H9 (cell line): ENCODE measurements around the gene PTTG2. TPM values are rescaled to one million over a fixed set of nuclear protein-coding genes. Genes with fewer than 3 reads are reported as not detected.

Experiments
- DNase-seq: peaks from one replicate; pipeline ENCODE4 v3.0.0-alpha.2; 2017
- H2AFZ ChIP-seq: one replicate; pipeline ENCODE4 v1.6.1; 2013; ENCODE audit warnings: mild to moderate bottlenecking, low read length, control low read depth, moderate library complexity
- H2AK5ac ChIP-seq: 2 replicates; pipeline ENCODE4 v1.6.1; 2013; ENCODE audit warnings: low read length, control low read depth, mixed read lengths; ENCODE audit not compliant: insufficient read length
- H2BK120ac ChIP-seq: one replicate; pipeline ENCODE4 v1.6.1; 2013; ENCODE audit warnings: low read depth, mild to moderate bottlenecking, low read length, control low read depth, inconsistent platforms; ENCODE audit not compliant: poor library complexity, severe bottlenecking
- H2BK12ac ChIP-seq: 2 replicates; pipeline ENCODE4 v1.6.1; 2013; ENCODE audit warnings: low read length, control low read depth, mixed read lengths, low read depth; ENCODE audit not compliant: insufficient read length
- H2BK15ac ChIP-seq: 2 replicates; pipeline ENCODE4 v1.6.1; 2013; ENCODE audit warnings: low read depth, low read length, control low read depth
- H2BK20ac ChIP-seq: one replicate; pipeline ENCODE4 v1.6.1; 2013; ENCODE audit warnings: low read depth, mild to moderate bottlenecking, low read length, control low read depth, inconsistent platforms; ENCODE audit not compliant: poor library complexity, severe bottlenecking
- H2BK5ac ChIP-seq: 2 replicates; pipeline ENCODE4 v1.6.1; 2013; ENCODE audit warnings: low read length, control low read depth, mixed read lengths; ENCODE audit not compliant: insufficient read length
- H3K14ac ChIP-seq: 2 replicates; pipeline ENCODE4 v1.6.1; 2013; ENCODE audit warnings: low read length, control low read depth; ENCODE audit not compliant: insufficient read depth
- H3K18ac ChIP-seq: 2 replicates; pipeline ENCODE4 v1.6.1; 2013; ENCODE audit warnings: low read depth, mild to moderate bottlenecking, mixed read lengths, low read length, control low read depth; ENCODE audit not compliant: insufficient read length
- H3K23ac ChIP-seq: 2 replicates; pipeline ENCODE4 v1.6.1; 2013; ENCODE audit warnings: low read length, control low read depth, mixed read lengths, low read depth; ENCODE audit not compliant: insufficient read length
- H3K23me2 ChIP-seq: 2 replicates; pipeline ENCODE4 v1.6.1; 2013; ENCODE audit warnings: low read depth, mild to moderate bottlenecking, mixed read lengths, low read length, control low read depth; ENCODE audit not compliant: insufficient read length, poor library complexity, severe bottlenecking
- H3K27ac ChIP-seq: 2 replicates; pipeline ENCODE4 v1.5.1; 2013; ENCODE audit warnings: low read length, control low read depth, mixed read lengths, low read depth; ENCODE audit not compliant: insufficient read length
- H3K27me3 ChIP-seq: 2 replicates; pipeline ENCODE4 v1.6.1; 2013; ENCODE audit warnings: low read length, control low read depth, inconsistent platforms; ENCODE audit not compliant: insufficient read depth
- H3K4ac ChIP-seq: 2 replicates; pipeline ENCODE4 v1.6.1; 2013; ENCODE audit warnings: low read depth, mild to moderate bottlenecking, control low read depth, inconsistent platforms, low read length, moderate library complexity
- H3K4me1 ChIP-seq: 2 replicates; pipeline ENCODE4 v1.6.1; 2013; ENCODE audit warnings: low read length, control low read depth, inconsistent platforms; ENCODE audit not compliant: insufficient read depth
- H3K4me2 ChIP-seq: 2 replicates; pipeline ENCODE4 v1.6.1; 2013; ENCODE audit warnings: low read length, control low read depth, mixed read lengths; ENCODE audit not compliant: insufficient read length, insufficient read depth
- H3K56ac ChIP-seq: 2 replicates; pipeline ENCODE4 v1.6.1; 2013; ENCODE audit warnings: low read depth, mild to moderate bottlenecking, mixed read lengths, low read length, control low read depth; ENCODE audit not compliant: insufficient read length
- H3K79me1 ChIP-seq: 2 replicates; pipeline ENCODE4 v1.6.1; 2013; ENCODE audit warnings: low read depth, mild to moderate bottlenecking, moderate library complexity, low read length, control low read depth, inconsistent platforms; ENCODE audit not compliant: insufficient read depth, poor library complexity, severe bottlenecking
- H3K79me2 ChIP-seq: 2 replicates; pipeline ENCODE4 v1.6.1; 2013; ENCODE audit warnings: low read length, control low read depth, inconsistent platforms; ENCODE audit not compliant: insufficient read depth
- H3K9ac ChIP-seq: 2 replicates; pipeline ENCODE4 v1.6.1; 2013; ENCODE audit warnings: low read length, control low read depth, mixed read lengths; ENCODE audit not compliant: insufficient read length; ENCODE audit errors: extremely low read depth
- H3K9me3 ChIP-seq: one replicate; pipeline ENCODE4 v1.6.1; 2013; ENCODE audit warnings: low read depth, low read length, inconsistent platforms; ENCODE audit not compliant: control insufficient read depth
- H3T11ph ChIP-seq: one replicate; pipeline ENCODE4 v1.6.1; 2013; ENCODE audit warnings: mild to moderate bottlenecking, low read length, control low read depth, inconsistent platforms
- H4K20me1 ChIP-seq: one replicate; pipeline ENCODE4 v1.6.1; 2013; ENCODE audit not compliant: control insufficient read depth, insufficient read length, insufficient read depth
- H4K5ac ChIP-seq: 2 replicates; pipeline ENCODE4 v1.6.1; 2013; ENCODE audit warnings: low read depth, mild to moderate bottlenecking, mixed read lengths, low read length, control low read depth; ENCODE audit not compliant: insufficient read length
- H4K8ac ChIP-seq: replicated peaks from 2 replicates; pipeline ENCODE4 v1.6.1; 2013; ENCODE audit warnings: low read length, control low read depth, mixed read lengths, low read depth; ENCODE audit not compliant: insufficient read length
- H4K91ac ChIP-seq: 2 replicates; pipeline ENCODE4 v1.6.1; 2013; ENCODE audit warnings: low read depth, mild to moderate bottlenecking, moderate library complexity, mixed read lengths, low read length, control low read depth; ENCODE audit not compliant: insufficient read length
- H3K27ac Mint-ChIP-seq, 3 experiments: 2 replicates in 2 of 3; 3 replicates in 1 of 3; pipeline ENCODE4 v1.8.0; 2020 to 2021; ENCODE audit warnings: mixed read lengths in 3 of 3, mild to moderate bottlenecking in 1 of 3, moderate library complexity in 1 of 3
- H3K27me3 Mint-ChIP-seq: 2 replicates; pipeline ENCODE4 v1.8.0; 2021; ENCODE audit warnings: low read depth, mild to moderate bottlenecking, moderate library complexity, mixed read lengths
- H3K36me3 Mint-ChIP-seq, 3 experiments: 2 replicates in 2 of 3; 3 replicates in 1 of 3; pipeline ENCODE4 v1.8.0; 2020 to 2021; ENCODE audit warnings: low read depth in 3 of 3, mixed read lengths in 3 of 3; ENCODE audit not compliant: insufficient read depth in 1 of 3
- H3K4me1 Mint-ChIP-seq, 2 experiments: 2 replicates each; pipeline ENCODE4 v1.8.0; 2020; ENCODE audit warnings: mixed read lengths in 2 of 2
- H3K4me3 Mint-ChIP-seq, 2 experiments: 2 replicates in 1 of 2; 3 replicates in 1 of 2; pipeline ENCODE4 v1.8.0; 2020 to 2021; ENCODE audit warnings: mild to moderate bottlenecking in 2 of 2, mixed read lengths in 2 of 2, moderate library complexity in 1 of 2
- H3K9me3 Mint-ChIP-seq, 2 experiments: 2 replicates in 1 of 2; 3 replicates in 1 of 2; pipeline ENCODE4 v1.8.0; 2020; ENCODE audit warnings: mild to moderate bottlenecking in 2 of 2, mixed read lengths in 2 of 2, moderate library complexity in 1 of 2
- CTCF ChIP-seq: fragments of 200-600 bp; sonication (generic); conservative IDR thresholded peaks from 3 replicates; pipeline ENCODE4 v1.8.0; 2021; ENCODE audit warnings: antibody characterized with exemption, mild to moderate bottlenecking
- WGBS: extraction: QIAGEN DNeasy Blood & Tissue Kit; methylation state at CpG from one replicate; pipeline ENCODE4 v1.1.7; 2013; ENCODE audit warnings: missing lambda C conversion rate, low lambda C conversion rate, mixed read lengths; ENCODE audit not compliant: insufficient read length; ENCODE audit errors: extremely low coverage; 5-methylcytosine and 5-hydroxymethylcytosine counted together
- total RNA-seq: library from RNA; stranded (reverse); gene quantifications from 2 replicates; pipeline ENCODE4 v1.2.1, GENCODE V29; 2021

Gene PTTG2
- total RNA-seq, 1 experiment from 2014 or later, result not detected

GRCh38 chr4:37934096-37934495 lies 26.1 kb upstream of the PTTG2 start:
- no peaks in the 10 kb centered on the region for H3K27me3 ChIP-seq
- no peak for TF ChIP-seq CTCF
- no peak overlapping the region for H4K5ac ChIP-seq
- no peak overlapping the region for H3K4me3 Mint-ChIP-seq
- peaks cover 5 to 11% of the 10 kb centered on the region in 2 experiments for H3K4me1 Mint-ChIP-seq
- no peak overlapping the region for H3T11ph ChIP-seq
- no peak overlapping the region for H4K91ac ChIP-seq
- H3K4ac ChIP-seq, result no peak overlapping the region
- H3K9me3 ChIP-seq, result no peaks in the 10 kb centered on the region
- peaks cover 4% of the 10 kb centered on the region; the same call in 1 of the 2 replicates for H3K27me3 Mint-ChIP-seq
- no peak overlapping the region for H2BK120ac ChIP-seq
- no peak overlapping the region for H2AFZ ChIP-seq
- H2BK12ac ChIP-seq, result no peak overlapping the region
- H2AK5ac ChIP-seq, result no peak overlapping the region
- no peak overlapping the region for H4K8ac ChIP-seq
- no peak overlapping the region for H2BK15ac ChIP-seq
- no peak overlapping the region for H3K23ac ChIP-seq
- H3K56ac ChIP-seq, result no peak overlapping the region
- no peak overlapping the region for H3K14ac ChIP-seq
- H3K36me3 Mint-ChIP-seq, result peaks cover 0 to 4% (median 0%) of the 10 kb centered on the region in 3 experiments; a peak in 2 of 7 replicates
- no peak overlapping the region for H3K27ac ChIP-seq
- H3K23me2 ChIP-seq, result no peaks in the 10 kb centered on the region
- H3K79me2 ChIP-seq, result no peaks in the 10 kb centered on the region
- H3K4me1 ChIP-seq, result no peaks in the 10 kb centered on the region; the same call in 1 of the 2 replicates
- 0 out of 5 replicates have a peak, but pooled peaks cover 0 to under 1% of the 10 kb centered on the region in 2 experiments for H3K9me3 Mint-ChIP-seq
- no peak overlapping the region; a peak in 1 of 7 replicates for H3K27ac Mint-ChIP-seq
- WGBS, result no CpG with 5 or more reads among the region's 8 CpGs
- DNase-seq, result no peak
- H2BK20ac ChIP-seq, result no peak overlapping the region
- H3K18ac ChIP-seq, result no peak overlapping the region
- H3K79me1 ChIP-seq, result no peaks in the 10 kb centered on the region
- no peak overlapping the region for H3K9ac ChIP-seq
- H3K4me2 ChIP-seq, result no peak overlapping the region
- no peaks in the 10 kb centered on the region for H4K20me1 ChIP-seq
- H2BK5ac ChIP-seq, result no peak overlapping the region
